ENCODE data around the gene EFCAB3.
"Not testable (repeated sequence)": the region's sequence is repeated elsewhere in the genome, so short reads cannot be mapped to it uniquely, and the experiment has no call there.

EFCAB3 gene

GRCh38 chr17:62464422-62464821 is 84.1 kb downstream of the EFCAB3 start:
- not testable (repeated sequence) for DNase-seq (ENCODE audit: low read depth in 2 of 2)

GRCh38 chr17:62465271-62465670 is 84.9 kb downstream of the EFCAB3 start:
- DNase-seq (ENCODE audit: low read depth in 2 of 2): not testable (repeated sequence)

All from stimulated activated CD4-positive, alpha-beta T cell treated with anti-CD3 and anti-CD28 coated beads, Interleukin-1b, Interleukin-23, amount 100 ng/mL, for 1 hour (primary cell).